HG03565 (cell line): ENCODE data around the gene FANCM.

Experiments
- ATAC-seq: cut with Tn5 transposase; IDR thresholded peaks from one replicate; pipeline ENCODE4 v1.9.1; 2021; ENCODE audit warnings: mild to moderate bottlenecking, moderate library complexity; ENCODE audit not compliant: unreplicated experiment

The FANCM gene, protein sequence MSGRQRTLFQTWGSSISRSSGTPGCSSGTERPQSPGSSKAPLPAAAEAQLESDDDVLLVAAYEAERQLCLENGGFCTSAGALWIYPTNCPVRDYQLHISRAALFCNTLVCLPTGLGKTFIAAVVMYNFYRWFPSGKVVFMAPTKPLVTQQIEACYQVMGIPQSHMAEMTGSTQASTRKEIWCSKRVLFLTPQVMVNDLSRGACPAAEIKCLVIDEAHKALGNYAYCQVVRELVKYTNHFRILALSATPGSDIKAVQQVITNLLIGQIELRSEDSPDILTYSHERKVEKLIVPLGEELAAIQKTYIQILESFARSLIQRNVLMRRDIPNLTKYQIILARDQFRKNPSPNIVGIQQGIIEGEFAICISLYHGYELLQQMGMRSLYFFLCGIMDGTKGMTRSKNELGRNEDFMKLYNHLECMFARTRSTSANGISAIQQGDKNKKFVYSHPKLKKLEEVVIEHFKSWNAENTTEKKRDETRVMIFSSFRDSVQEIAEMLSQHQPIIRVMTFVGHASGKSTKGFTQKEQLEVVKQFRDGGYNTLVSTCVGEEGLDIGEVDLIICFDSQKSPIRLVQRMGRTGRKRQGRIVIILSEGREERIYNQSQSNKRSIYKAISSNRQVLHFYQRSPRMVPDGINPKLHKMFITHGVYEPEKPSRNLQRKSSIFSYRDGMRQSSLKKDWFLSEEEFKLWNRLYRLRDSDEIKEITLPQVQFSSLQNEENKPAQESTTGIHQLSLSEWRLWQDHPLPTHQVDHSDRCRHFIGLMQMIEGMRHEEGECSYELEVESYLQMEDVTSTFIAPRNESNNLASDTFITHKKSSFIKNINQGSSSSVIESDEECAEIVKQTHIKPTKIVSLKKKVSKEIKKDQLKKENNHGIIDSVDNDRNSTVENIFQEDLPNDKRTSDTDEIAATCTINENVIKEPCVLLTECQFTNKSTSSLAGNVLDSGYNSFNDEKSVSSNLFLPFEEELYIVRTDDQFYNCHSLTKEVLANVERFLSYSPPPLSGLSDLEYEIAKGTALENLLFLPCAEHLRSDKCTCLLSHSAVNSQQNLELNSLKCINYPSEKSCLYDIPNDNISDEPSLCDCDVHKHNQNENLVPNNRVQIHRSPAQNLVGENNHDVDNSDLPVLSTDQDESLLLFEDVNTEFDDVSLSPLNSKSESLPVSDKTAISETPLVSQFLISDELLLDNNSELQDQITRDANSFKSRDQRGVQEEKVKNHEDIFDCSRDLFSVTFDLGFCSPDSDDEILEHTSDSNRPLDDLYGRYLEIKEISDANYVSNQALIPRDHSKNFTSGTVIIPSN (N-terminal part only)

DNA sequence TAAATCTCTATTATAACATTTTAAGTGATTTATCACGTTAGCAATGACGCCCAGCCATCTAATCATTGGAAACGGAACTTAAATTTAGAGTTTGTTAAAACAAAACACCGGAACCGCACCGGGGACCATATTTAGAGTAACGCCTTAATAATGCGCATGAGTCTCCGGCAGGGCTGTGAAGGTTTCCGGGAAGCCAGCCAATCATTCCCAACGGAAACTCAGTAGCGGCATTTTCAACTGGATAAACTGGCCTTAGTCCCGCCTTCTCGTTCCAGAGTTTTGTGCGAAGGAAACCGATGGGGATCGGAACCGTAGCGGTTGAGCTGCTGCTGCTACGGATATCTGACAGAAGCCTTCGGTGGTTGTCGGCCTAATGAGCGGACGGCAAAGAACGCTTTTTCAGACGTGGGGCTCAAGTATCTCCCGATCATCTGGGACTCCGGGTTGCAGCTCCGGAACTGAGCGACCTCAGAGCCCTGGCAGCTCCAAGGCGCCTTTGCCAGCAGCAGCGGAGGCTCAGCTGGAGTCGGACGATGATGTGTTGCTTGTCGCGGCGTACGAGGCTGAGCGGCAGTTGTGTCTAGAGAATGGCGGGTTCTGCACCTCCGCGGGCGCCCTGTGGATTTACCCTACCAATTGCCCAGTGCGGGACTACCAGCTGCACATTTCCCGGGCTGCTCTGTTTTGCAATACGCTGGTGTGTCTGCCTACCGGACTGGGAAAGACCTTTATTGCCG, at the start of gene FANCM:
FANCM (plus strand) TSS at position 272 of the 737 bp plus-strand sequence; CDS start at position 374, 102 bp downstream.
- peak; percentile 33 for ATAC-seq

DNA sequence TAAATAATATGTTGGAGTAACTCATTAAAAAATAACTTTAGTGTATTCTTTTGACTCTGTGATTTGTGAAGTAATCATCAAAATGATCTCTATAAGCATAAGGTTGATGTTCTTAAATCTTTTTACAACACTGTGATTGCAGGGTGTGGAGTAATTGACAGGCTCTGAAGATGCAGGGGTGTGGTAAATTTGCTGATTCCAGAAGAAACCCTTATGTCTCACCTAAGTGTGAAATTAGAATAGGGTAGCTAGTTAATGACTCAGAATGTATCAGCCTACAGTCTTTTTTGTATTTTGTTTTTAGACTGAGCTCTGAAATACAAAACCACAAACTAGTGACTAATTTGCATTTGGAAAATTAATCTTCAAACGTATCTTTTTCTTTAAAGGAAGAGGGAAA, 45.9 kb upstream of the FANCM start:
- peak; percentile 76 for ATAC-seq

- no peak for ATAC-seq
These were observed 44.0 kb upstream of the FANCM start for GRCh38 chr14:45091710-45092109.

GRCh38 chr14:45094275-45094674, 41.5 kb upstream of the FANCM start:
- ATAC-seq = no peak

GRCh38 chr14:45095143-45095542, 40.6 kb upstream of the FANCM start:
- no peak for ATAC-seq

DNA sequence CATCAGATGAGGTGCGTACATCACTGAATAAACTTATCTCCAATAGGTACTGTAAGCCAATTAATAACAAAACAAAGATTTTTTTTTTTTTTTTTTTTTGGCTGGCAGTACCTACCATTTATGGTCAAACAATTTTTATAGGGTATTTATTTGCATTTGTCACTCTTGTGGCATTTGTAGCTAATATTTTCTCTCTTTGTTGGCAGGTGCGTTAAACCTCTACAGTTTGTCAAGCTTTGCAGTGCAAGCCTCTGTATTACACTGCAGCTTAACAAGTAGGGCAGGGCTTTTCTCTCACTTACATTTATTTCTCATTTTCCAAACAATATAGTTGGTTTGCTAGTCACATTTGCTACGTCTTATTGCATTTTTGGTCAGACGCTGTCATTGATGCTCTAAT, 39.5 kb upstream of the FANCM start:
- ATAC-seq = no peak

- no peak for ATAC-seq
These were observed 31.9 kb upstream of the FANCM start for GRCh38 chr14:45103806-45104205.

DNA sequence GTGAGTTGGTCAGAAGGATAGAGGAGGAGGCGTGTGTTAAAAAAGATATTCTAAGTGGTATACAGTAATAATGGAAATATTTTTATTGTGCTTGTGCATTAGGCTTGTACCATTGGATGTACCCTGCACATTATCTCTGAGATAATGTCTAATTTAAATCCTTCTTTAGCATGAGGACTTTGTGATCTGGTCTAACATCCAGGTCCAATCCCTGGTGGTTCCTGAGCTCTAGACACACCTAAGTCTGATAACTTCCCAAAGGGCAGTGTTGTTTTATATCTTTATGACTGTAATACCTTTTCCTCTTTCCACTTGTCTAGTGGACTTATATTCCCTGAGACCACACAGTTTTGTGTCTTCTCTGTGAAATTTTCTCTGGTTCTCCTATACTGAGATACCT, 31.2 kb upstream of the FANCM start:
- no peak for ATAC-seq

GRCh38 chr14:45112896-45113781, 22.6 kb upstream of the FANCM start:
- ATAC-seq = no peak

DNA sequence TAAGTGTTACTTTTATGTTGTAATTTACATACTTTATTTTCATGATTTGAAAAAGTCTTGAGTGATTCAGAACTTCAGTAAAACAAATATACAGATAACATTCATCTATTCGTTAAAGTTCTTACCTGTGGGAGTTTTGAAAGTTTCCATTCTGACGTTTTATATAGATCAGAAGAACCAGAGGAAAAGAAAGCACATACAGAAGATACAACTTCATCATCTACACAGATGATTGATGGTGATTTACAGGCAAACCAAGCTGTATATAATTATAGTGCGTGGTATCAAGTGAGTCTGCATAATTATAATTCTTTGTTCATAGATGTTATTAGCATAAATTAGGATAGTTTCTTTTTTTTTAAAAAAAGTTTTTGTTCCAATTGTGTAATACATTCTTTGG, 21.4 kb upstream of the FANCM start:
- no peak for ATAC-seq

DNA sequence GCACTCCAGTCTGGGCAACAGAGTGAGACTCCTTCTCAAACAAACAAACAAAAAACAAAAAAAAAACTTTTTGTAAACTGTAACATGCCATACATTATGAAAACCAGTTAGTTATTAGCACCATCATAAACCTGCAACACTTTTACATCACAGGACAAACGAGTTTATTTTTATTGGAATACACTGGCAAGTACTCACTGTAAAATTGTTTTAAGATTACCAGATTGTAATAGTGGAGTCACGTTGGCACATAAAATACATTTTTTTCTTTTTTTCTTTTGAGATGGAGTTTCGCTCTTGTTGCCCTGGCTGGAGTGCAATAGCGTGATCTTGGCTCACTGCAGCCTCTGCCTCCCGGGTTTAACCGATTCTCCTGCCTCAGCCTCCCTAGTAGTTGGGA, 17.1 kb upstream of the FANCM start:
- ATAC-seq = no peak

DNA sequence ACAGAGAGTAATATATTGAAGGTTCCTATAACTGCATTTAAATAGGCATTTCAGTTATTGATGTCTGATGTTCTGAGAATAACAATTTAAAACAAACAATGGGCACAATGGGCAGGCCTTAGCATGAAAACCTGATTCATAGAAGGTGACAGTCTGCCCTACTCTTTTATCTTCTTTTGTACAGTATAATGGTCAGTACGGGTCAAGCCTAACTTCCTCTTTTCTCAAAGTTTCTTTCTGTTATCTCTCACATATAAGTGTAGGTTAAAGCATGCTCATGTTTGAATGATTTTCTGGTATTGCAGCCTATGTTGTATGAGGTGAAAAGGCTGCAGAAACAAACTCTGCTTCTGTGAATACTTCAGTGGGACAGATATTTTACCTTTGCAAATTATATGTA, 15.6 kb upstream of the FANCM start:
- ATAC-seq = peak; percentile 51

DNA sequence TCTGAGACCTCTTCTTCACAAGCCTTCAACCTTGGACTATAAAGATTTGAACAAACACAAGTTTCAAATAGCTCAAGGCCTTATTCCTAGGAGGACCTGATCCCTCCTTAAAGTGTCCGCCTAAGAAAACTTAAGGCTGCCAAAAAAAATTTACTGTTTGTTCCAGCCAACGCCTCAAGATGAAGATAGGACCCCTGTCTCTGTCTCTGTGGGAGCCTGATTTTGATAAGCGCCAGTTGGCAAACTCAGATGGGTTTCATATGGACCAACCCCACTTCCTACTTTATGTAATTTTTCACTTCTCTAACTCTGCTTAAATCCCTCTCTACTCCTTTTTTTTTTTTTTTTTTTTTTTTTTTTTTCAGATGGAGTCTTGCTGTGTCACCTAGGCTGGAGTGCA, 12.5 kb upstream of the FANCM start:
- ATAC-seq = no peak

GRCh38 chr14:45125754-45126153, 10.0 kb upstream of the FANCM start:
- ATAC-seq = no peak

DNA sequence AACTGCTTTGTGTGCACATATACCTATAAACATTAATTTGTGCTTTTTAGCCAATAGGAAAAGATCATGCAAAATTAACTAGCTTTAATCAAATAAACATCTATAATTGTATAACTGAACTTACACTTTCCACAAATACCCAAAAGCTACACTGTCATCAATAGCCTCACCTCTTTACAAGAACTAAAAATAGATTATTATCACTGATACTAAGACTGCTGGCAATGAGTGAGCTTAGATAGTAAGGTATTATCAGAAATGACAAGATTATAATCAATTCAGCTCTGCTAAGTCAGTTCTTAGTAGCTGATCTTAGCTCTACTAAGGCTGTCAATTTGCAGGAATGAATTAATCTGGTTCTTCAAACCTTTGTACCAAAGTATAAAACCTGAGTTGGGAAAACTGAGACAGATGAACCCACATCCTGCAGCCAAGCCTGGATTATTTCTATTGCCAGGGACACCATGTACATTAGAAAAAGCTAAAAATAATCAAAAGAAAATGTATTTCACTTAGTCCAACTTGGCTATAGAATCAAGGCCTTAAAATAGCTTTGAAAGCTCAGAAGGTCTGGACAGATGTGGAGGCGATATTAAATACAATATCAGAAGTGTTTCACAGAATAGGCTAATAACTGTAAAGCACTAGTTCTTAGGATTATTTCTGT, 6.6 kb upstream of the FANCM start:
- ATAC-seq = no peak

GRCh38 chr14:45133683-45134050, 2.1 kb upstream of the FANCM start:
- no peak for ATAC-seq

GRCh38 chr14:45134051-45134958, 1.4 kb upstream of the FANCM start, which contains the start of gene FKBP3:
Gene FKBP3, minus strand, starts transcription at chr14:45134481. Its CDS starts 25 bp downstream, at chr14:45134456.
- peak; percentile 86 for ATAC-seq

- ATAC-seq = no peak
These were observed 574 bp upstream of the FANCM start for GRCh38 chr14:45135156-45135555.
